Upper lobe of right lung (tissue), 1 donor: Measurements from ENCODE around the gene PRMT9. TPM values are rescaled to one million over a fixed set of nuclear protein-coding genes. Genes with fewer than 3 reads are reported as not detected.

Experiments used
- ATAC-seq: fragments of 200-7000 bp; cut with Tn5 transposase; one replicate; pipeline ENCODE4 v1.9.1; 2020; ENCODE audit warnings: mild to moderate bottlenecking, moderate library complexity
- DNase-seq: peaks from one replicate; pipeline ENCODE4 v3.0.0-alpha.2; 2020
- H3K27ac ChIP-seq: fragments of 200-600 bp; one replicate; pipeline ENCODE4 v1.8.0; 2022
- H3K27me3 ChIP-seq: fragments of 200-600 bp; one replicate; pipeline ENCODE4 v1.8.0; 2022; ENCODE audit warnings: mild to moderate bottlenecking
- H3K36me3 ChIP-seq: fragments of 200-600 bp; one replicate; pipeline ENCODE4 v1.8.0; 2022
- H3K4me1 ChIP-seq: fragments of 200-600 bp; one replicate; pipeline ENCODE4 v1.8.0; 2022
- H3K4me3 ChIP-seq: fragments of 200-600 bp; one replicate; pipeline ENCODE4 v1.8.0; 2022; ENCODE audit warnings: mild to moderate bottlenecking
- H3K9me3 ChIP-seq: fragments of 200-600 bp; one replicate; pipeline ENCODE4 v1.8.0; 2022
- intact Hi-C: fragments of 100-400 bp; cut with DNase I; formaldehyde crosslinking; loops from one replicate; pipeline ENCODE4 v1.11.0; 2022
- total RNA-seq: library from RNA; stranded (reverse); fragmentation: NEBNext Ultra II Directional; extraction: Animal tissue kit (Norgen Biotek cat#: 25700); gene quantifications from one replicate; pipeline ENCODE4 v1.2.1, GENCODE V29; 2021
- TF ChIP-seq, protein P1 (sequence below): fragments of 200-600 bp; IDR thresholded peaks from one replicate; pipeline ENCODE4 v1.8.0; 2022; ENCODE audit warnings: antibody characterized with exemption
- donor health status: DM: no; HTN: yes; CAD: no; lungs with severe emphysema.

PRMT9 gene
- total RNA-seq, 1 donor from 2014 or later: 11.5 TPM

DNA sequence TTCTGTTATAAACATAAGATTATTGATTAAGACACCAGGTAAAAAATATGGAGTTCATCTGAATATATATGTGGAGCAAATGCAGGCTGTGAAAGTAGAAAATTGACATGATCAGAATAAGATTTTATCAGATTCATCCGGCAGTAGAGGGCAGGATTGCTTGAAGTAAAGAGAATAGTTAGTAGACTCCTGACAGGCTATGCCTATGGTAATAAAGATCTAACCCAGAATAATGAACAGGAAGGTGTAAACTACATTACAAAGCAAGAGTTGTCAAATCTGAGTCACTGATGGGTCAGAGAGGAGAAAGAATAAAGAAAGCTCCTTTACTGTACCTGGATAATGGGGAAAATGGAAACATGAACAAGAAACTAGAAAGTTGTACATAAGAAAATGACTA is 87.6 kb downstream of the PRMT9 start:
- intact Hi-C loops: no loop called here
- ATAC-seq (no peak), DNase-seq (no peak)
- Histone ChIP-seq H3K4me3 (no peak overlapping the region), H3K27ac (no peak overlapping the region), H3K27me3 (no peaks in the 10 kb centered on the region), H3K4me1 (no peaks in the 10 kb centered on the region), H3K36me3 (no peaks in the 10 kb centered on the region), H3K9me3 (no peaks in the 10 kb centered on the region)
- TF ChIP-seq, protein P1, sequence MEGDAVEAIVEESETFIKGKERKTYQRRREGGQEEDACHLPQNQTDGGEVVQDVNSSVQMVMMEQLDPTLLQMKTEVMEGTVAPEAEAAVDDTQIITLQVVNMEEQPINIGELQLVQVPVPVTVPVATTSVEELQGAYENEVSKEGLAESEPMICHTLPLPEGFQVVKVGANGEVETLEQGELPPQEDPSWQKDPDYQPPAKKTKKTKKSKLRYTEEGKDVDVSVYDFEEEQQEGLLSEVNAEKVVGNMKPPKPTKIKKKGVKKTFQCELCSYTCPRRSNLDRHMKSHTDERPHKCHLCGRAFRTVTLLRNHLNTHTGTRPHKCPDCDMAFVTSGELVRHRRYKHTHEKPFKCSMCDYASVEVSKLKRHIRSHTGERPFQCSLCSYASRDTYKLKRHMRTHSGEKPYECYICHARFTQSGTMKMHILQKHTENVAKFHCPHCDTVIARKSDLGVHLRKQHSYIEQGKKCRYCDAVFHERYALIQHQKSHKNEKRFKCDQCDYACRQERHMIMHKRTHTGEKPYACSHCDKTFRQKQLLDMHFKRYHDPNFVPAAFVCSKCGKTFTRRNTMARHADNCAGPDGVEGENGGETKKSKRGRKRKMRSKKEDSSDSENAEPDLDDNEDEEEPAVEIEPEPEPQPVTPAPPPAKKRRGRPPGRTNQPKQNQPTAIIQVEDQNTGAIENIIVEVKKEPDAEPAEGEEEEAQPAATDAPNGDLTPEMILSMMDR: no peak

DNA sequence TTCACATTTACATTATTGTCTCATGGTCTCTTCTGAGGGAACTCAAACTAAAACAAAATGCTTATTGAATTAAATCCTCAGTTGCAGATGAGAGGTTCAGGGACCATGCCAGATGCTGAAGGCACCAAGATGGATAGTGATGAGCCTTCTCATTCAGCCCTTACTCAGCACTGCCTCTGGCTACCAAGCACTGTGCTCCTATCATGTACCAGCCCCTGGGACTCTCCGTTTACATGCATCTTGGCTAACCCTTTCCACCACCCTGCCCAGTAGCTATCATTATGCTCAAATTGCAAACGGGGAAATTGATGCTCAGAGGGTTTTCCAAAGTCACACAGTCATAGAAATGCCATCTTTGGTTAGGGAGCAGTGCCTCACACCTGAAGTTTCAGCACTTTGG is 89.4 kb downstream of the PRMT9 start:
- H3K4me3 ChIP-seq: no peak overlapping the region
- no peaks in the 10 kb centered on the region for H3K27me3 ChIP-seq
- no peaks in the 10 kb centered on the region for H3K9me3 ChIP-seq
- intact Hi-C loops: no loop called here
- no peak overlapping the region for H3K27ac ChIP-seq
- H3K36me3 ChIP-seq: no peaks in the 10 kb centered on the region
- ATAC-seq (no peak), DNase-seq (no peak)
- TF ChIP-seq, protein P1: no peak
- H3K4me1 ChIP-seq: peaks cover 4% of the 10 kb centered on the region

DNA sequence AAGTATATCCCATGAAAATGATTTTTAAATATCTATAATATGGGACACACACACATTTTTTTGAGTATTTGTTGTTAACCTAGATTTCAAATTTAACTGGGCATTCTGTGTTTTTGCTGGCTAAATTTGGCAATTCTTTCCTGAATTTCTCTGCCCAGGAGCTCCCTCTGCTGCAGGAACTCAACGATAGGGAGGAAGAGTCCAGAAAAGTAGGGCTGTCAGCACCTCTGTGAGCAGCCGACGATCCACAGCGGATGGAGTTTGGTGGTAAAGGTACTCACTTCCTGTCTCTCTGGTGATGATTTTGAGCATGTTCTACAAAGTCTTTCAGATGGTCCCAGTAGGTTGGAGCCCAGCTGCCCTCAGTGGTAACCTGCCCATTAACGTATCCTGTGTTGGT is 89.9 kb downstream of the PRMT9 start:
- TF ChIP-seq, protein P1: no peak
- Histone ChIP-seq H3K9me3 (no peaks in the 10 kb centered on the region), H3K27me3 (no peaks in the 10 kb centered on the region), H3K4me1 (peaks cover 6% of the 10 kb centered on the region), H3K4me3 (no peak overlapping the region), H3K27ac (no peak overlapping the region), H3K36me3 (no peaks in the 10 kb centered on the region)
- intact Hi-C loops: no loop called here
- no peak for DNase-seq
- no peak for ATAC-seq

DNA sequence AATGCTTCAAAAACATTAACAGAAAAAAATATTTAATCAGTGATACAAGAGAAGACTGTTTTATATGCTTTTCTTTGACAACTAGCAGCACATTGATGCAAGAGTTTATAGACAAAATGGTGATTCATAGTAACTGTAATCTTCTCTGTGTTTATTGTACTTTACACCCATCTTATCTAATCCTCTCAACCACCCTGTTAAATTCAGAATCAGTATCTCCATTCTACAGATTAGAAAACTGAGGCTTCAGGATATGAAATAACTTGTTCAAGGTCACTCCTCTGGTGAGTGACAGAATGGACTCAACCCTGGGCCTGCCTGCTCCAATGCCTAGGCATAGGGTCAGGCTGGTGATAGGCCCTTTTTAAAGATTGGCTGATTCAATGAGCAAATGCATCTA is 92.9 kb downstream of the PRMT9 start:
- no peak overlapping the region for H3K27ac ChIP-seq
- H3K4me1 ChIP-seq: peaks cover 6% of the 10 kb centered on the region
- intact Hi-C loops: no loop called here
- DNase-seq (no peak), ATAC-seq (no peak)
- H3K36me3 ChIP-seq: no peaks in the 10 kb centered on the region
- TF ChIP-seq, protein P1: no peak
- no peak overlapping the region for H3K4me3 ChIP-seq
- no peaks in the 10 kb centered on the region for H3K9me3 ChIP-seq
- H3K27me3 ChIP-seq: no peaks in the 10 kb centered on the region

DNA sequence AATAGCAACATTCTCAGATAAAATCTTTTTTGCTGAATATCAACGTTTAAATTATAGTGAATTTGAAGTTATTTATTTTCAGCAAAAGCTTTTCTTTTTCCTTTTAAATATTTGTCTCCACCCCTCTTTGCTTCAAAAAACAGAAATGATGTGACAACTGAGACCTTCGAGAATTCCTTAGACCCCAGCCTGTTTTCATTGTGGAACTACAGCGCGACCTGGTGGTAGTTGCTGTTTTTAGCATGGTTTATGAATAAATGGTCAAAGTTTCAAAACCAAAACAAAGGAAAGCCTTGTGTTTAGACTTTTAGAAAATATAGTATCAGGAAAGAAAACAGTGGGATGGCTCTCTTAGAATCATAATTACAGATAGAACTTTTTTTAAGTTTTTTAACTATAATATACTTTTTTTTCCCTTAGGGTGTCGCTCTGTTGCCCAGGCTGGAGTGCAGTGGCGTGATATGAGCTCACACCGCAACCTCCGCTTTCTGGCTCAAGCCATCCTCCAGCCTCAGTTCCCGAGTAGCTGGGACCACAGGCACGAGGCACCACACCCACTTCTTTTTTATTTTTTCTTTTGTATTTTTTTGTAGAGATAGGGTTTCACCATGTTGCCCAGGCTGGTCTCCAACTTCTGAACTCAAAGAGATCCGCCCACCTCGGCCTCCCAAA is 93.6 kb downstream of the PRMT9 start:
- peak; percentile 69 for ATAC-seq
- no peak overlapping the region for H3K4me3 ChIP-seq
- intact Hi-C loops: no loop called here

More for the DNA sequence above, 93.6 kb downstream of the PRMT9 start:
- H3K27me3 ChIP-seq: no peaks in the 10 kb centered on the region
- H3K9me3 ChIP-seq: no peaks in the 10 kb centered on the region
- no peak overlapping the region for H3K27ac ChIP-seq
- peaks cover 6% of the 10 kb centered on the region for H3K4me1 ChIP-seq
- no peak for DNase-seq
- TF ChIP-seq, protein P1: peak; percentile 71
- H3K36me3 ChIP-seq: no peaks in the 10 kb centered on the region
